HEK293 (cell line): ENCODE data around the gene ITGA4.

Experiments used
- CTCF ChIP-seq: fragments of 450-650 bp; formaldehyde crosslinking; IDR thresholded peaks from 2 replicates; pipeline ENCODE4 v1.5.1; 2016; ENCODE audit warnings: missing biosample characterization, missing genetic modification characterization
- GLI4 ChIP-seq: fragments of 450-650 bp; formaldehyde crosslinking; IDR thresholded peaks from 2 replicates; pipeline ENCODE4 v1.5.1; 2016; ENCODE audit warnings: missing biosample characterization, missing genetic modification characterization
- PATZ1 ChIP-seq: fragments of 450-650 bp; formaldehyde crosslinking; IDR thresholded peaks from 2 replicates; pipeline ENCODE4 v1.5.1; 2016; ENCODE audit warnings: missing biosample characterization, missing genetic modification characterization
- REST ChIP-seq: fragments of 450-650 bp; formaldehyde crosslinking; IDR thresholded peaks from 2 replicates; pipeline ENCODE4 v1.5.1; 2016; ENCODE audit warnings: missing biosample characterization, missing genetic modification characterization
- SP3 ChIP-seq: fragments of 450-650 bp; formaldehyde crosslinking; IDR thresholded peaks from 2 replicates; pipeline ENCODE4 v1.5.1; 2016; ENCODE audit warnings: missing biosample characterization, missing genetic modification characterization
- ZEB2 ChIP-seq: fragments of 450-650 bp; formaldehyde crosslinking; IDR thresholded peaks from 2 replicates; pipeline ENCODE4 v1.5.1; 2016; ENCODE audit warnings: missing biosample characterization, missing genetic modification characterization
- ZNF280D ChIP-seq: fragments of 450-650 bp; formaldehyde crosslinking; IDR thresholded peaks from 2 replicates; pipeline ENCODE4 v1.5.1; 2016; ENCODE audit warnings: missing biosample characterization, missing genetic modification characterization
- ZNF292 ChIP-seq: fragments of 450-650 bp; formaldehyde crosslinking; IDR thresholded peaks from 2 replicates; pipeline ENCODE4 v1.5.1; 2016; ENCODE audit warnings: low read depth, missing biosample characterization, missing genetic modification characterization, borderline replicate concordance
- ZNF513 ChIP-seq: fragments of 450-650 bp; IDR thresholded peaks from 2 replicates; pipeline ENCODE4 v1.5.1; 2018; ENCODE audit warnings: missing biosample characterization, missing genetic modification characterization
- ZNF521 ChIP-seq: fragments of 450-650 bp; formaldehyde crosslinking; IDR thresholded peaks from 2 replicates; pipeline ENCODE4 v1.5.1; 2017; ENCODE audit warnings: missing biosample characterization, mild to moderate bottlenecking, missing genetic modification characterization
- ZNF529 ChIP-seq: fragments of 450-650 bp; formaldehyde crosslinking; IDR thresholded peaks from 2 replicates; pipeline ENCODE4 v1.5.1; 2017; ENCODE audit warnings: missing genetic modification characterization, missing biosample characterization; ENCODE audit not compliant: insufficient replicate concordance
- ZNF76 ChIP-seq: fragments of 450-650 bp; formaldehyde crosslinking; IDR thresholded peaks from 2 replicates; pipeline ENCODE4; 2016; ENCODE audit warnings: low read depth, missing biosample characterization, missing genetic modification characterization, borderline replicate concordance

- TF ChIP-seq ZNF529 (tag by site-specific recombination) (no peak), REST (tag by site-specific recombination) (no peak), ZNF292 (tag by site-specific recombination) (no peak), CTCF (tag by site-specific recombination) (no peak), ZNF513 (tag by site-specific recombination) (no peak), ZNF76 (tag by site-specific recombination) (no peak), ZNF280D (tag by site-specific recombination) (no peak), SP3 (tag by site-specific recombination) (no peak), ZNF521 (no peak), PATZ1 (tag by site-specific recombination) (no peak), ZEB2 (no peak), GLI4 (no peak)
Observed at GRCh38 chr2:181527058-181527457, 69.9 kb downstream of the ITGA4 start.
